ENCODE results near the gene CD53. TPM values are rescaled to one million over a fixed set of nuclear protein-coding genes. Genes with fewer than 3 reads are reported as not detected.

The CD53 gene
- polyA plus RNA-seq, 1 donor from 2014 or later, result not detected

DNA sequence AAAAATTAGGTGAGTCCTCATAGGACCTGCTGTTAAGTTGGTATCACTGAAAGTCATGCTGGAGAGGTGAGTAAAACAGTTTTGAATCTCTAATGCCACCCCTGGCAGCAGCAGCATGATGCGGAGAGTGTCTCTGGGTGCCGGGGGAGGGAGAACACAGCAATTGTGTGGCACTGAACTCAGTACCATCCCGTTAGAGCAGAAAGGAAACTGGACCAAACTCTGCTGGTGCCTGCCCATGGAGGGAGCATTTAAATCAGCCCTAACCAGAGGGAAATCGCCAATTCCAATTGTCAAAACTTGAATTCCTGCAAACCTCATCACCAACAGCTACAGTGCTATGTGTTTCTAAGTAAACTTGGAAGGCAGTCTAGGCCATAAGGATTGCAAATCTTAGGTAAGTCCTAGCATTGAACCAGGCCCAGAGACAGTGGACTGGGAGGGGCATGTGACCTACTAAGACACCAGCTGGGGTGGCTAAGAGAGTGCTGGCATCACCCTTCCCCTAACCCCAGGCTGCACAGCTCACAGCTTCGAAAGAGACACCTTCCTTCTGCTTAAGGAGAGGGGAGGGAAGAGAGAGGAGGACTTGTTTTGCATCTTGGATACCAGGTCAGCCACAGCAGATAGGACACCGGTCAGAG is 30.0 kb downstream of the CD53 start:
- H3K4me3 ChIP-seq (ENCODE audit: low read length), result no peak overlapping the region
- H3F3A ChIP-seq (ENCODE audit: insufficient read depth, low read length, poor library complexity, severe bottlenecking), result no peaks in the 10 kb centered on the region
- no peak overlapping the region for H2AFZ ChIP-seq (ENCODE audit: low read depth, low read length)
- H4K20me1 ChIP-seq (ENCODE audit: insufficient read depth), result no peaks in the 10 kb centered on the region
- H3K36me3 ChIP-seq (ENCODE audit: insufficient read depth, low read length), result no peaks in the 10 kb centered on the region
- H3K4me2 ChIP-seq (ENCODE audit: low read length), result no peak overlapping the region
- no peaks in the 10 kb centered on the region for H3K9me2 ChIP-seq (ENCODE audit: insufficient read depth, low read length)
- TF ChIP-seq POLR2AphosphoS5 (IDR thresholded peaks at IDR 0.05), result no peak
- TF ChIP-seq, protein P1, sequence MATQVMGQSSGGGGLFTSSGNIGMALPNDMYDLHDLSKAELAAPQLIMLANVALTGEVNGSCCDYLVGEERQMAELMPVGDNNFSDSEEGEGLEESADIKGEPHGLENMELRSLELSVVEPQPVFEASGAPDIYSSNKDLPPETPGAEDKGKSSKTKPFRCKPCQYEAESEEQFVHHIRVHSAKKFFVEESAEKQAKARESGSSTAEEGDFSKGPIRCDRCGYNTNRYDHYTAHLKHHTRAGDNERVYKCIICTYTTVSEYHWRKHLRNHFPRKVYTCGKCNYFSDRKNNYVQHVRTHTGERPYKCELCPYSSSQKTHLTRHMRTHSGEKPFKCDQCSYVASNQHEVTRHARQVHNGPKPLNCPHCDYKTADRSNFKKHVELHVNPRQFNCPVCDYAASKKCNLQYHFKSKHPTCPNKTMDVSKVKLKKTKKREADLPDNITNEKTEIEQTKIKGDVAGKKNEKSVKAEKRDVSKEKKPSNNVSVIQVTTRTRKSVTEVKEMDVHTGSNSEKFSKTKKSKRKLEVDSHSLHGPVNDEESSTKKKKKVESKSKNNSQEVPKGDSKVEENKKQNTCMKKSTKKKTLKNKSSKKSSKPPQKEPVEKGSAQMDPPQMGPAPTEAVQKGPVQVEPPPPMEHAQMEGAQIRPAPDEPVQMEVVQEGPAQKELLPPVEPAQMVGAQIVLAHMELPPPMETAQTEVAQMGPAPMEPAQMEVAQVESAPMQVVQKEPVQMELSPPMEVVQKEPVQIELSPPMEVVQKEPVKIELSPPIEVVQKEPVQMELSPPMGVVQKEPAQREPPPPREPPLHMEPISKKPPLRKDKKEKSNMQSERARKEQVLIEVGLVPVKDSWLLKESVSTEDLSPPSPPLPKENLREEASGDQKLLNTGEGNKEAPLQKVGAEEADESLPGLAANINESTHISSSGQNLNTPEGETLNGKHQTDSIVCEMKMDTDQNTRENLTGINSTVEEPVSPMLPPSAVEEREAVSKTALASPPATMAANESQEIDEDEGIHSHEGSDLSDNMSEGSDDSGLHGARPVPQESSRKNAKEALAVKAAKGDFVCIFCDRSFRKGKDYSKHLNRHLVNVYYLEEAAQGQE (IDR thresholded peaks at IDR 0.05; ENCODE audit: borderline replicate concordance), result no peak
- TF ChIP-seq MXI1 (conservative IDR thresholded peaks at IDR 0.05; ENCODE audit: poor library complexity, severe bottlenecking), result no peak
- TF ChIP-seq RAD21 (conservative IDR thresholded peaks at IDR 0.05), result no peak
- TF ChIP-seq EZH2 (IDR thresholded peaks at IDR 0.05; ENCODE audit: borderline replicate concordance, insufficient read depth, low read length, poor library complexity, severe bottlenecking), result no peak
- TF ChIP-seq SMC3 (conservative IDR thresholded peaks at IDR 0.05; ENCODE audit: poor library complexity), result no peak
- TF ChIP-seq EP300 (conservative IDR thresholded peaks at IDR 0.05; ENCODE audit: poor library complexity, severe bottlenecking), result no peak
- TF ChIP-seq, protein P2, sequence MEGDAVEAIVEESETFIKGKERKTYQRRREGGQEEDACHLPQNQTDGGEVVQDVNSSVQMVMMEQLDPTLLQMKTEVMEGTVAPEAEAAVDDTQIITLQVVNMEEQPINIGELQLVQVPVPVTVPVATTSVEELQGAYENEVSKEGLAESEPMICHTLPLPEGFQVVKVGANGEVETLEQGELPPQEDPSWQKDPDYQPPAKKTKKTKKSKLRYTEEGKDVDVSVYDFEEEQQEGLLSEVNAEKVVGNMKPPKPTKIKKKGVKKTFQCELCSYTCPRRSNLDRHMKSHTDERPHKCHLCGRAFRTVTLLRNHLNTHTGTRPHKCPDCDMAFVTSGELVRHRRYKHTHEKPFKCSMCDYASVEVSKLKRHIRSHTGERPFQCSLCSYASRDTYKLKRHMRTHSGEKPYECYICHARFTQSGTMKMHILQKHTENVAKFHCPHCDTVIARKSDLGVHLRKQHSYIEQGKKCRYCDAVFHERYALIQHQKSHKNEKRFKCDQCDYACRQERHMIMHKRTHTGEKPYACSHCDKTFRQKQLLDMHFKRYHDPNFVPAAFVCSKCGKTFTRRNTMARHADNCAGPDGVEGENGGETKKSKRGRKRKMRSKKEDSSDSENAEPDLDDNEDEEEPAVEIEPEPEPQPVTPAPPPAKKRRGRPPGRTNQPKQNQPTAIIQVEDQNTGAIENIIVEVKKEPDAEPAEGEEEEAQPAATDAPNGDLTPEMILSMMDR (IDR thresholded peaks at IDR 0.05; ENCODE audit: poor library complexity, severe bottlenecking), result no peak
- TF ChIP-seq TAF1 (IDR thresholded peaks at IDR 0.05; ENCODE audit: low read depth), result no peak
- no peak overlapping the region for H3K27ac ChIP-seq (ENCODE audit: low read length)
- no peaks in the 10 kb centered on the region for H3K9me3 ChIP-seq (ENCODE audit: low read length)
- H3K9ac ChIP-seq (ENCODE audit: low read length), result no peak overlapping the region
- no peaks in the 10 kb centered on the region for H3K79me2 ChIP-seq (replicated peaks; ENCODE audit: insufficient read depth, low read length)
- no peaks in the 10 kb centered on the region for H3K27me3 ChIP-seq (ENCODE audit: insufficient read depth, low read depth, low read length)

DNA sequence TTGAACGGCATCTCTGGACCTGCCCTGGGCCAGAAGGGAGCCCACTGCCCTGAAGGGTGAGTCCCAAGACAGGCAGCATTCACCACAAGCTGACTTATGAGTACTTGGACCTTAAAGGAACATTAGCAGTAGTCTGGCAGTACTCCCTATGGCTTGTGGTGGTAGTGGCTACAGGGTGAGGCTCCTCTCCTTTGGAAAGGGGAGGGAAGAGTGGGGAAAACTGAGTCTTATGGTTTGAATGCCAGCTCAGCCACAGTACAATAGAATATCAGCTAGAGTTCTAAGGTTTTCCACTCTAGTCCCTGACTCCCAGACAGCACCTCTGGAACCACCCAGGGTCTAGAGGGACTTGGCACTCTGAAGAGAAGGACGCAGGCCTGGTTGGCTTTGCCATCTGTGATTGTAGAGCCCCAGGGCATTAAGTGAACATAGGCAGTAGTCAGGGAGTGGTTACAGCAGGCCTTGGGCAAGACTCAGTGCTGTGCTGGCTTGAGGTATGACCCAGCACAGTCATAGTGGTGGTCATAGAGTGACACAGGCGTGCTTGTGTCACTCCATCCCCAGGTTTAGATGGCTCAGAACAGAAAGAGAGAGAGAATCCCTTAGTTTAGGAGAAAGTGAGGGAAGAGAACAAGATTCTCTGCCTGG is 31.0 kb downstream of the CD53 start:
- H3K79me2 ChIP-seq (replicated peaks; ENCODE audit: insufficient read depth, low read length), result no peaks in the 10 kb centered on the region
- TF ChIP-seq EZH2 (IDR thresholded peaks at IDR 0.05; ENCODE audit: borderline replicate concordance, insufficient read depth, low read length, poor library complexity, severe bottlenecking) (no peak), EP300 (conservative IDR thresholded peaks at IDR 0.05; ENCODE audit: poor library complexity, severe bottlenecking) (no peak), RAD21 (conservative IDR thresholded peaks at IDR 0.05) (no peak), POLR2AphosphoS5 (IDR thresholded peaks at IDR 0.05) (no peak), TAF1 (IDR thresholded peaks at IDR 0.05; ENCODE audit: low read depth) (no peak), SMC3 (conservative IDR thresholded peaks at IDR 0.05; ENCODE audit: poor library complexity) (no peak), MXI1 (conservative IDR thresholded peaks at IDR 0.05; ENCODE audit: poor library complexity, severe bottlenecking) (no peak)
- TF ChIP-seq, protein P1 (IDR thresholded peaks at IDR 0.05; ENCODE audit: borderline replicate concordance), result no peak
- TF ChIP-seq, protein P2 (IDR thresholded peaks at IDR 0.05; ENCODE audit: poor library complexity, severe bottlenecking), result no peak
- no peaks in the 10 kb centered on the region for H3K27me3 ChIP-seq (ENCODE audit: insufficient read depth, low read depth, low read length)
- no peaks in the 10 kb centered on the region for H3F3A ChIP-seq (ENCODE audit: insufficient read depth, low read length, poor library complexity, severe bottlenecking)
- no peaks in the 10 kb centered on the region for H4K20me1 ChIP-seq (ENCODE audit: insufficient read depth)
- no peaks in the 10 kb centered on the region for H3K9me2 ChIP-seq (ENCODE audit: insufficient read depth, low read length)
- no peaks in the 10 kb centered on the region for H3K36me3 ChIP-seq (ENCODE audit: insufficient read depth, low read length)
- no peak overlapping the region for H3K27ac ChIP-seq (ENCODE audit: low read length)
- H3K4me2 ChIP-seq (ENCODE audit: low read length), result no peak overlapping the region
- no peak overlapping the region for H3K4me3 ChIP-seq (ENCODE audit: low read length)
- no peak overlapping the region for H3K9ac ChIP-seq (ENCODE audit: low read length)
- H2AFZ ChIP-seq (ENCODE audit: low read depth, low read length), result no peak overlapping the region
- H3K9me3 ChIP-seq (ENCODE audit: low read length), result no peaks in the 10 kb centered on the region

Data from neural cell (in vitro differentiated cells).